BLaER1 treated with 17β-estradiol and CSF1 and Interleukin-3, amounts not matched to agents 10 nM and 100 nM (cell line): ENCODE data around the gene RRM2.

Source experiments
- H3K27ac ChIP-seq, 11 experiments: shearing (Covaris generic); formaldehyde crosslinking; 2 replicates each; pipeline ENCODE4 v1.8.1; 2022
- H3K27me3 ChIP-seq, 11 experiments: shearing (Covaris generic); formaldehyde crosslinking; 2 replicates each; pipeline ENCODE4 v1.8.1; 2022
- H3K36me3 ChIP-seq, 11 experiments: shearing (Covaris generic); formaldehyde crosslinking; 2 replicates each; pipeline ENCODE4 v1.8.1; 2022
- H3K4me1 ChIP-seq, 10 experiments: shearing (Covaris generic); formaldehyde crosslinking; 2 replicates each; pipeline ENCODE4 v1.8.1; 2022
- H3K4me2 ChIP-seq, 11 experiments: shearing (Covaris generic); formaldehyde crosslinking; 2 replicates each; pipeline ENCODE4 v1.8.1; 2022
- H3K4me3 ChIP-seq, 10 experiments: shearing (Covaris generic); formaldehyde crosslinking; 2 replicates each; pipeline ENCODE4 v1.8.1; 2022
- H3K9ac ChIP-seq, 11 experiments: shearing (Covaris generic); formaldehyde crosslinking; 2 replicates each; pipeline ENCODE4 v1.8.1; 2022
- H3K9me3 ChIP-seq, 11 experiments: shearing (Covaris generic); formaldehyde crosslinking; replicated peaks in 1 of 11; 2 replicates each; pipeline ENCODE4 v1.8.1; 2022
- H4K20me1 ChIP-seq, 11 experiments: shearing (Covaris generic); formaldehyde crosslinking; 2 replicates each; pipeline ENCODE4 v1.8.1; 2022
- Cebpa-rat ChIP-seq, 11 experiments: shearing (Covaris generic); IDR thresholded peaks; 2 replicates each; pipeline ENCODE4 v1.8.1; 2022

The RRM2 gene

GRCh38 chr2:10160203-10160955 is 37.8 kb downstream of the RRM2 start:
- peak overlapping the region; percentile 41 to 97 (median 77); a peak in 20 of 22 replicates for H3K4me2 ChIP-seq
- H3K36me3 ChIP-seq, result peaks cover 0 to 80% (median 51%) of the 10 kb centered on the region in 11 experiments; a peak in 19 of 22 replicates
- no peaks in the 10 kb centered on the region for H3K27me3 ChIP-seq

GRCh38 chr2:10161206-10161931 is 38.8 kb downstream of the RRM2 start:
- H3K9ac ChIP-seq, result no peak overlapping the region
- peaks cover 18 to 59% (median 49%) of the 10 kb centered on the region in 10 experiments for H3K4me1 ChIP-seq

More at GRCh38 chr2:10160203-10160955, 37.8 kb downstream of the RRM2 start:
- peak overlapping the region in 6 of 11 experiments; percentile 45 to 71 (median 60); a peak in 8 of 22 replicates for H3K27ac ChIP-seq
- TF ChIP-seq Cebpa-rat (IDR thresholded peaks at IDR 0.05), result no peak
- H3K9ac ChIP-seq, result peak overlapping the region in 6 of 11 experiments; percentile 15 to 71 (median 54); a peak in 9 of 22 replicates
- no peak overlapping the region; a peak in 1 of 20 replicates for H3K4me3 ChIP-seq
- H3K9me3 ChIP-seq, result no peaks in the 10 kb centered on the region
- H4K20me1 ChIP-seq, result peaks cover 0 to 43% (median 5%) of the 10 kb centered on the region in 11 experiments; a peak in 6 of 22 replicates
- H3K4me1 ChIP-seq, result peaks cover 18 to 59% (median 49%) of the 10 kb centered on the region in 10 experiments

GRCh38 chr2:10161961-10162441 is 39.5 kb downstream of the RRM2 start:
- TF ChIP-seq Cebpa-rat (IDR thresholded peaks at IDR 0.05), result no peak
- H3K4me1 ChIP-seq, result peaks cover 18 to 59% (median 49%) of the 10 kb centered on the region in 10 experiments
- no peak overlapping the region for H3K27ac ChIP-seq
- peak overlapping the region in 1 of 11 experiments; percentile 36; a peak in 3 of 22 replicates for H3K4me2 ChIP-seq
- H3K36me3 ChIP-seq, result peaks cover 0 to 82% (median 46%) of the 10 kb centered on the region in 11 experiments; a peak in 15 of 22 replicates
- no peak overlapping the region for H3K4me3 ChIP-seq
- H3K9me3 ChIP-seq, result no peaks in the 10 kb centered on the region
- H3K9ac ChIP-seq, result no peak overlapping the region
- H4K20me1 ChIP-seq, result peaks cover 0 to 46% (median 5%) of the 10 kb centered on the region in 11 experiments; a peak in 6 of 22 replicates
- no peaks in the 10 kb centered on the region for H3K27me3 ChIP-seq

More at GRCh38 chr2:10161206-10161931, 38.8 kb downstream of the RRM2 start:
- no peaks in the 10 kb centered on the region for H3K9me3 ChIP-seq
- H3K27ac ChIP-seq, result no peak overlapping the region
- H4K20me1 ChIP-seq, result peaks cover 0 to 40% (median 5%) of the 10 kb centered on the region in 11 experiments; a peak in 7 of 22 replicates
- H3K4me2 ChIP-seq, result 0 out of 22 replicates have a peak overlapping the region, but pooled peaks of 1 of the 11 experiments have one; percentile 84
- H3K27me3 ChIP-seq, result no peaks in the 10 kb centered on the region
- TF ChIP-seq Cebpa-rat (IDR thresholded peaks at IDR 0.05), result no peak
- peaks cover 0 to 80% (median 50%) of the 10 kb centered on the region in 11 experiments; a peak in 17 of 22 replicates for H3K36me3 ChIP-seq
- no peak overlapping the region for H3K4me3 ChIP-seq

GRCh38 chr2:10162586-10163497 is 40.3 kb downstream of the RRM2 start:
- Histone ChIP-seq H3K4me1 (peaks cover 18 to 59% (median 48%) of the 10 kb centered on the region in 10 experiments), H3K36me3 (peaks cover 0 to 78% (median 46%) of the 10 kb centered on the region in 11 experiments; a peak in 15 of 22 replicates), H3K27ac (no peak overlapping the region), H3K9ac (no peak overlapping the region), H4K20me1 (peaks cover 0 to 54% (median 4%) of the 10 kb centered on the region in 11 experiments; a peak in 6 of 22 replicates), H3K4me3 (no peak overlapping the region), H3K9me3 (no peaks in the 10 kb centered on the region), H3K27me3 (no peaks in the 10 kb centered on the region), H3K4me2 (peak overlapping the region in 3 of 11 experiments; percentile 18 to 29 (median 29); a peak in 3 of 22 replicates)
- TF ChIP-seq Cebpa-rat (IDR thresholded peaks at IDR 0.05), result no peak

- no peak overlapping the region for H3K9ac ChIP-seq
- peaks cover 18 to 50% (median 38%) of the 10 kb centered on the region in 10 experiments for H3K4me1 ChIP-seq
- no peak overlapping the region for H3K4me3 ChIP-seq
- no peak for TF ChIP-seq Cebpa-rat (IDR thresholded peaks at IDR 0.05)
- peaks cover 0 to 54% (median 5%) of the 10 kb centered on the region in 11 experiments; a peak in 6 of 22 replicates for H4K20me1 ChIP-seq
- H3K36me3 ChIP-seq, result peaks cover 0 to 69% (median 39%) of the 10 kb centered on the region in 11 experiments; a peak in 15 of 22 replicates
- no peak overlapping the region for H3K27ac ChIP-seq
- peak overlapping the region in 7 of 11 experiments; percentile 9 to 31 (median 22); a peak in 6 of 22 replicates for H3K4me2 ChIP-seq
- H3K27me3 ChIP-seq, result no peaks in the 10 kb centered on the region
- no peaks in the 10 kb centered on the region for H3K9me3 ChIP-seq
These were observed 41.3 kb downstream of the RRM2 start for GRCh38 chr2:10163498-10164486.

- H3K9me3 ChIP-seq, result no peaks in the 10 kb centered on the region
- peaks cover 0 to 74% (median 39%) of the 10 kb centered on the region in 11 experiments; a peak in 15 of 22 replicates for H3K36me3 ChIP-seq
- H3K4me3 ChIP-seq, result no peak overlapping the region
- H4K20me1 ChIP-seq, result peaks cover 0 to 50% (median 5%) of the 10 kb centered on the region in 11 experiments; a peak in 6 of 22 replicates
- peaks cover 11 to 42% (median 30%) of the 10 kb centered on the region in 10 experiments for H3K4me1 ChIP-seq
- H3K27me3 ChIP-seq, result no peaks in the 10 kb centered on the region
- H3K4me2 ChIP-seq, result peak overlapping the region in 5 of 11 experiments; percentile 9 to 31 (median 28); a peak in 4 of 22 replicates
- no peak overlapping the region for H3K27ac ChIP-seq
- no peak overlapping the region for H3K9ac ChIP-seq
- TF ChIP-seq Cebpa-rat (IDR thresholded peaks at IDR 0.05), result no peak
These were observed 42.1 kb downstream of the RRM2 start for GRCh38 chr2:10164601-10165000.

GRCh38 chr2:10165282-10165681 is 42.7 kb downstream of the RRM2 start:
- Histone ChIP-seq H3K9ac (no peak overlapping the region), H3K27me3 (no peaks in the 10 kb centered on the region), H3K27ac (no peak overlapping the region), H3K4me1 (peaks cover 5 to 35% (median 23%) of the 10 kb centered on the region in 10 experiments; a peak in 18 of 20 replicates), H3K9me3 (no peaks in the 10 kb centered on the region), H3K36me3 (peaks cover 0 to 79% (median 40%) of the 10 kb centered on the region in 11 experiments; a peak in 15 of 22 replicates), H3K4me2 (no peak overlapping the region), H3K4me3 (no peak overlapping the region), H4K20me1 (peaks cover 0 to 44% (median 5%) of the 10 kb centered on the region in 11 experiments; a peak in 7 of 22 replicates)
- no peak for TF ChIP-seq Cebpa-rat (IDR thresholded peaks at IDR 0.05)
